IgD-negative memory B cell (primary cell): ENCODE data around the gene ALG14. TPM values are rescaled to one million over a fixed set of nuclear protein-coding genes. Genes with fewer than 3 reads are reported as not detected.

Experiments used
- H3K27ac Mint-ChIP-seq, 3 donors: one replicate each; pipeline ENCODE4 v1.8.0; 2020 to 2022; ENCODE audit warnings: mild to moderate bottlenecking in 3 of 3, mixed read lengths in 3 of 3, moderate library complexity in 1 of 3
- H3K27me3 Mint-ChIP-seq: one replicate; pipeline ENCODE4 v1.8.0; 2021; ENCODE audit warnings: mixed read lengths
- H3K36me3 Mint-ChIP-seq: one replicate; pipeline ENCODE4 v1.8.0; 2020; ENCODE audit warnings: mild to moderate bottlenecking, mixed read lengths
- H3K4me1 Mint-ChIP-seq, 3 donors: one replicate each; pipeline ENCODE4 v1.8.0; 2020 to 2022; ENCODE audit warnings: mixed read lengths in 3 of 3, mild to moderate bottlenecking in 1 of 3
- H3K4me3 Mint-ChIP-seq, 4 donors: one replicate each; pipeline ENCODE4 v1.8.0; 2020 to 2022; ENCODE audit warnings: mild to moderate bottlenecking in 4 of 4, mixed read lengths in 4 of 4, moderate library complexity in 3 of 4
- H3K9me3 Mint-ChIP-seq, 3 donors: one replicate each; pipeline ENCODE4 v1.8.0; 2020 to 2021; ENCODE audit warnings: mixed read lengths in 3 of 3, mild to moderate bottlenecking in 1 of 3
- polyA plus RNA-seq: library from polyadenylated mRNA; unstranded; fragments of 300-500 nt; fragmentation: Illumina TruSeq; gene quantifications from one replicate; pipeline ENCODE4 v1.2.3, GENCODE V29; 2021

ALG14 gene
- polyA plus RNA-seq, 1 donor from 2014 or later: 3.5 TPM

GRCh38 chr1:94962409-94963265 lies 110.1 kb downstream of the ALG14 start:
- Mint-ChIP-seq H3K27ac (peak overlapping the region; percentile 3 to 71 (median 63)), H3K9me3 (no peaks in the 10 kb centered on the region), H3K4me1 (peaks cover 10 to 18% (median 17%) of the 10 kb centered on the region in 3 donors), H3K27me3 (no peaks in the 10 kb centered on the region), H3K36me3 (peaks cover 1% of the 10 kb centered on the region), H3K4me3 (peak overlapping the region; percentile 75 to 95 (median 88))

DNA sequence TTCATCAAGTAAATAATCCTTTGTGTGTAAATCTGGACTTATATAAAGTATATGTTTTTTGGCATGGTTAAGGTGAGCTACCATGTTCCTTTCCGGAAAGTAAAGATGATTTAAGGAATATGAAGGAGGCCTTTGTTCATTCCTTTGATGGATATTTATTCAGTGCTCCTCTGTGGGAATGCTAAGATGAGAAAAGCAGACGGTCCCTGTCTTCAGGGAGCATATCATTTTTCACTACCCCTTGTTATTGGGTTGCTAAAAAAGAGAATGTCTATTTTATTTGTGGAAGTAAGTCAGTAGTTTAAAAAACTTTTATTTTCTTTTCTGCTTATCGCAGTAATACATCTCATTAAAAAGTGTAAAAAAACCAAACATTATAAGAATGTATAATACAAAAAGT lies 110.8 kb downstream of the ALG14 start:
- no peak overlapping the region for H3K27ac Mint-ChIP-seq
- peaks cover 6 to 18% (median 17%) of the 10 kb centered on the region in 3 donors for H3K4me1 Mint-ChIP-seq
- no peaks in the 10 kb centered on the region for H3K9me3 Mint-ChIP-seq
- H3K27me3 Mint-ChIP-seq: no peaks in the 10 kb centered on the region
- peak overlapping the region in 3 of 4 donors; percentile 28 to 94 (median 66) for H3K4me3 Mint-ChIP-seq
- H3K36me3 Mint-ChIP-seq: peaks cover 1% of the 10 kb centered on the region

DNA sequence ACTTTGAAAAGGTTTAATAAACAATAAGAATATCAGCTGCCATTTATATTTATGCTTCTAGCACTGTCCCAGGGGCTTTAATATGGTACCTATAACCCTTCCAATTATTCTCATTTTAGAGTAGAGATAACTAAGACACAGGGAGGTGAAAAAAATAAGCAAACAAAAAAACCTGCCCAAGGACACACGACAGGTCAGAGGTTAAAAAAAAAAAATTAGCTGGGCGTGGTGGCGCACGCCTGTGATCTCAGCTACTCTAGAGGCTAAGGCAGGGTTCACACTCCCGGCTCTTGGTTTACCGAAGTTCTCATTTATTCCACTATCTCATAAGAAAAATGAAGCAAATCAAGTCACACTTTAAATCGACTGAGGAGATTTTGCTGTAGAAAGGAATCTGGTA lies 111.2 kb downstream of the ALG14 start:
- peaks cover 1% of the 10 kb centered on the region for H3K36me3 Mint-ChIP-seq
- H3K4me3 Mint-ChIP-seq: peak overlapping the region in 2 of 4 donors; percentile 66 to 70
- H3K27ac Mint-ChIP-seq: no peak overlapping the region
- no peaks in the 10 kb centered on the region for H3K27me3 Mint-ChIP-seq
- H3K9me3 Mint-ChIP-seq: no peaks in the 10 kb centered on the region
- peaks cover 6 to 18% (median 17%) of the 10 kb centered on the region in 3 donors for H3K4me1 Mint-ChIP-seq

DNA sequence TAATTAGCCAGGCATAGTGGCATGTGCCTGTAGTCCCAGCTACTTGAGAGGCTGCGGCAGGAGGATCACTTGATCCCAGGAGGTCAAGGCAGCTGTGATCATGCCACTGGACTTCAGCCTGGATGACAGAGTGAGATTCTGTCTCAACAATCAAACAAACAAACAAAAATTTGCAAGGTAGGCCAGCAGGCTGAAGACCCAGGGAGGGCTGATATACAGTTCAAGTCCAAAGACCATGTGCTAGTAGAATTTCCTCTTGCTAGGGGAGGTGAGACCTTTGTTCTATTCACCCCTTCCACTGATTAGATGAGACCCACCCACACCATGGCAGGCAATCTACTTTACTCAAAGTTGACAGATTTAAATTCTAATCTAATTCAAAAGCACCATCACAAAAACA lies 114.7 kb downstream of the ALG14 start:
- peaks cover 5 to 17% (median 15%) of the 10 kb centered on the region in 3 donors for H3K4me1 Mint-ChIP-seq

DNA sequence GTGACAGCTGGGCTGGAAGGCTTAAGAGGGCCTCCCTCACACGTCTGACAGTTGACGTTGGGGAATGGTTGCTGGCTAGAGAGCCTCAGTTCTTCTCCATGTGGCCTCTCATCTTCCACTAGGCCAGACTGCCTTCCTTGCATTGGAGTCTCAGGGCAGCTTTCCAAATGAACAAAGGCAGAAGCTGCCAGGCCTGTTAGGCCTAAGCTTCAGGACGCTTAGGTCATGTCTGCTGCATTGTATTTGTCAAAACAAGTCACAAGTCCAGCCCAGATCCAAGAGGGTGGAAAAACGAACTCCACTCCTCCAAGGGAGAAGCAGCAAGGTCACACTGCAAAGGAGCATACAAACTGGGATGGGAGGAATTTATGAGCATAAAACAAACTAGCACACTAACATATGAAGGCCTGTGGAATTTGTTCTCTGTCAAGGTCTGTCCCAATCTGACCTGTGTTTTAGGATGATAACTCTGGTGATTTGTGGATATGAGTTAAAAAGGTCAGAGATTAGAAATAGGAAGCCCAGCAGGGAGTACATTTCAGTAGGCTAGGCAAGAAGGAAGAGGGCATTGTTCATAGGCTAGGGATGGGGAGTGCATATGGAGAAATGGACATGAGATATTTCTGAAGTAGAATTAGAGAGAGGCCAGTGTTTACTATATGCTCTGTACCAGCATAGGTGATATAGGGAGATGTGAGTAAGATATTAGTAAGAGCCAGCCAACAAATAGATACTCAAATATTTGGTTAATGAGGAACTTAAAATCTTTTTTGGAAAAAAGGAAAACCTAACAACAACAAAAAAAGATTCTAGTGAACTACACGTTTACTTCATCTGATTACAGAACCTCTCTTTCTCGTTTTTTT lies 116.8 kb downstream of the ALG14 start:
- Mint-ChIP-seq H3K27ac (no peak overlapping the region), H3K36me3 (peaks cover 1% of the 10 kb centered on the region), H3K27me3 (no peaks in the 10 kb centered on the region), H3K9me3 (no peaks in the 10 kb centered on the region), H3K4me1 (peaks cover 0 to 2% (median 0%) of the 10 kb centered on the region in 3 donors), H3K4me3 (no peak overlapping the region)

More for the DNA sequence above, 114.7 kb downstream of the ALG14 start:
- Mint-ChIP-seq H3K27ac (no peak overlapping the region), H3K4me3 (no peak overlapping the region), H3K9me3 (no peaks in the 10 kb centered on the region), H3K36me3 (peaks cover 1% of the 10 kb centered on the region), H3K27me3 (no peaks in the 10 kb centered on the region)

- no peaks in the 10 kb centered on the region for H3K9me3 Mint-ChIP-seq
- H3K4me3 Mint-ChIP-seq: peak overlapping the region in 1 of 4 donors; percentile 14
- H3K27ac Mint-ChIP-seq: no peak overlapping the region
Measured at GRCh38 chr1:94954263-94955220, 118.2 kb downstream of the ALG14 start.

GRCh38 chr1:94953746-94954145 lies 119.0 kb downstream of the ALG14 start:
- H3K4me1 Mint-ChIP-seq: no peaks in the 10 kb centered on the region
- H3K27ac Mint-ChIP-seq: no peak overlapping the region
- H3K36me3 Mint-ChIP-seq: peaks cover 1% of the 10 kb centered on the region
- H3K27me3 Mint-ChIP-seq: no peaks in the 10 kb centered on the region
- no peak overlapping the region for H3K4me3 Mint-ChIP-seq
- H3K9me3 Mint-ChIP-seq: no peaks in the 10 kb centered on the region

More at GRCh38 chr1:94954263-94955220, 118.2 kb downstream of the ALG14 start:
- no peaks in the 10 kb centered on the region for H3K4me1 Mint-ChIP-seq
- peaks cover 1% of the 10 kb centered on the region for H3K36me3 Mint-ChIP-seq
- no peaks in the 10 kb centered on the region for H3K27me3 Mint-ChIP-seq

- Mint-ChIP-seq H3K4me3 (no peak overlapping the region), H3K27me3 (no peaks in the 10 kb centered on the region), H3K9me3 (no peaks in the 10 kb centered on the region), H3K27ac (no peak overlapping the region), H3K4me1 (peaks cover 0 to 2% (median 1%) of the 10 kb centered on the region in 3 donors), H3K36me3 (peaks cover 1% of the 10 kb centered on the region)
Measured at GRCh38 chr1:94953107-94953506, 119.6 kb downstream of the ALG14 start.

GRCh38 chr1:94952539-94952938 lies 120.2 kb downstream of the ALG14 start:
- H3K9me3 Mint-ChIP-seq: no peaks in the 10 kb centered on the region
- H3K4me1 Mint-ChIP-seq: peaks cover 0 to 2% (median 1%) of the 10 kb centered on the region in 3 donors
- H3K4me3 Mint-ChIP-seq: no peak overlapping the region
- no peaks in the 10 kb centered on the region for H3K27me3 Mint-ChIP-seq
- no peaks in the 10 kb centered on the region for H3K36me3 Mint-ChIP-seq
- no peak overlapping the region for H3K27ac Mint-ChIP-seq

- H3K4me1 Mint-ChIP-seq: peaks cover 0 to 3% (median 1%) of the 10 kb centered on the region in 3 donors
Measured at GRCh38 chr1:94951509-94952208, 121.1 kb downstream of the ALG14 start.

DNA sequence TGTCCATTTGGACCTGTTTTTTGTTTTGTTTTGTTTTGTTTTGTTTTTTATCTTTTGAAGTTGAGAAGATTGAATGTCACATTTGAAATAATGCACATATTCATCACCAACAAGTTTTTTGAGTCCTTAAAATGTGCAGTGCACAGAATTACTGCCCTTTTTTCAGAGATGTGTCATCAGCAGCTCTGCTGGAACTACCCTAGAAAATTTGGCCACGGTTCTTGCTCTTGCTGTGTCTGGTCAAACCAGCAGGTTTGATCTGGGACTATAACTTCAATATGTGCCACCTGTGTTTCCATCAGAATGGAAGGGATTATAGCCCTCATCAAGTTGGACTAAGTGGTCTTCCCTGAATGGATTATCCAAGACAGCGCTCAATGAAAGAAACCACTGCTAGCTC lies 121.7 kb downstream of the ALG14 start:
- Mint-ChIP-seq H3K27ac (no peak overlapping the region), H3K9me3 (no peaks in the 10 kb centered on the region), H3K4me1 (peaks cover 0 to 4% (median 1%) of the 10 kb centered on the region in 3 donors), H3K36me3 (no peaks in the 10 kb centered on the region), H3K27me3 (no peaks in the 10 kb centered on the region), H3K4me3 (no peak overlapping the region)

More at GRCh38 chr1:94951509-94952208, 121.1 kb downstream of the ALG14 start:
- no peaks in the 10 kb centered on the region for H3K9me3 Mint-ChIP-seq
- no peak overlapping the region for H3K27ac Mint-ChIP-seq
- H3K27me3 Mint-ChIP-seq: no peaks in the 10 kb centered on the region
- H3K4me3 Mint-ChIP-seq: no peak overlapping the region
- no peaks in the 10 kb centered on the region for H3K36me3 Mint-ChIP-seq

DNA sequence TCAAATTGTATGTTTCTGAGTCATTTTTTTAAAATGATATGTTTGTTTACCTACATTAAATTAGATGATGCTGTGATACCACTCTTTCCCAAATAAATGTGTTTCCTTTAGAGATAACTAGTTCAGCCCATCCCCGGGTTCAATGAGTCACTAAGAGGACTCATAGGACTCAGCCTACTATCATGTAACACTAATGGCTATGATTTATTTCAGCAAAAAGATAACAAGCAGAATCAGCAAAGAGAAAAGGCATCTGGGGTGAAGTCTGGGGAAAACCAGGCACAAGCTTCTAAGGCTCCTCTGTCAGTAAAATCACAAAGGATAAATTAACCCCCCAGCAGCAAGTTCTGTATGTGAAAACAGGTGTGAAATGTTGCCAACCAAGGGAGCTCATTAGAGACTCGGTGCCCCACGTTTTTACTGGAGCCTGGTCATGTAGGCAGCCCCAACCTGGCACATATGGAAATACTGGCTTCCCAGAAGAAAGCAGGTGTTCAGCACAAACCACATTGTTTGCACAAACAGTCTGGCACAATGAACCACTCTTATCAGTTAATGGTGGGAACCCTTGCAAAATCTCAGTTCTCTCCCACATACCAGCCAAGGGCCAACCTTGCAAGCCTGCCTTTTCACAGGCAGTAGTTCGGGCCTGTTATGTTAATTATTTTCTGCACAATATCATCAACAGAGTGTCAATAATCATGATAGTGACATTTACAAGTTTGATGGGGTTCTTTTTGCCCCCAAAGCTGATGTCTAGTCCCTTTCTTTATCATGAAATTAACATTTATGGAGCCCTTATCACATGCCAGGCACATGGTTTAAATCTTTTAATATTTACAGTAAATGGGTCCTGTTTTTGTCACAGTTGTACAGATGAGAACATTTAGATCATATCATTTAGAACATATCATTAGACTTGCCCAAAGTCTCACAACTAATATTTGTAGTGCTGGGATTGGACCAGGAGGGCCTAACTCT lies 122.8 kb downstream of the ALG14 start:
- Mint-ChIP-seq H3K9me3 (no peaks in the 10 kb centered on the region), H3K36me3 (no peaks in the 10 kb centered on the region), H3K27ac (no peak overlapping the region), H3K4me3 (no peak overlapping the region), H3K4me1 (peaks cover 0 to 4% (median 1%) of the 10 kb centered on the region in 3 donors), H3K27me3 (peaks cover 1% of the 10 kb centered on the region)

DNA sequence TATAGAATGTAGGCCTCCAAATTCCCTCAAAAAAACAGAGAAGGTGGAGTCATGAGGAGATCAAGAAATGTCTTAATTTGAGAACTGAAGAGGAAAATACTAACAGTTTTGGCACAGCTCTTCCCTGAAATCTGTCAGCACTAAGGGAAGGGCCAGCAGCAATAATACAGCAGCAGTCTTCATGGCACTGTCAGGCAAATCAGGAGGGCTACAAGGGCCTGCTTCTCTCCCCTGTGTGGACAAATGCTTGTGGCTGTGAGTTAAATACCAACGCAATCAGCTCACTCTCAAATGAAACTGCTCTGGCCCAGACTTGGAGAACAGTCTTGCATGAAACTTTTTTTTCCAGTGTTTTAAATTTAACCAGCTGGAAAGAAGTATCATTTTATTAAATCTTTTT lies 125.3 kb downstream of the ALG14 start:
- Mint-ChIP-seq H3K27ac (no peak overlapping the region), H3K27me3 (peaks cover 5% of the 10 kb centered on the region), H3K4me3 (no peak overlapping the region), H3K9me3 (no peaks in the 10 kb centered on the region), H3K36me3 (peaks cover 4% of the 10 kb centered on the region), H3K4me1 (peaks cover 0 to 4% (median 1%) of the 10 kb centered on the region in 3 donors)
